Measurements from ENCODE around the gene HACD3.

HACD3 gene, protein sequence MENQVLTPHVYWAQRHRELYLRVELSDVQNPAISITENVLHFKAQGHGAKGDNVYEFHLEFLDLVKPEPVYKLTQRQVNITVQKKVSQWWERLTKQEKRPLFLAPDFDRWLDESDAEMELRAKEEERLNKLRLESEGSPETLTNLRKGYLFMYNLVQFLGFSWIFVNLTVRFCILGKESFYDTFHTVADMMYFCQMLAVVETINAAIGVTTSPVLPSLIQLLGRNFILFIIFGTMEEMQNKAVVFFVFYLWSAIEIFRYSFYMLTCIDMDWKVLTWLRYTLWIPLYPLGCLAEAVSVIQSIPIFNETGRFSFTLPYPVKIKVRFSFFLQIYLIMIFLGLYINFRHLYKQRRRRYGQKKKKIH

DNA sequence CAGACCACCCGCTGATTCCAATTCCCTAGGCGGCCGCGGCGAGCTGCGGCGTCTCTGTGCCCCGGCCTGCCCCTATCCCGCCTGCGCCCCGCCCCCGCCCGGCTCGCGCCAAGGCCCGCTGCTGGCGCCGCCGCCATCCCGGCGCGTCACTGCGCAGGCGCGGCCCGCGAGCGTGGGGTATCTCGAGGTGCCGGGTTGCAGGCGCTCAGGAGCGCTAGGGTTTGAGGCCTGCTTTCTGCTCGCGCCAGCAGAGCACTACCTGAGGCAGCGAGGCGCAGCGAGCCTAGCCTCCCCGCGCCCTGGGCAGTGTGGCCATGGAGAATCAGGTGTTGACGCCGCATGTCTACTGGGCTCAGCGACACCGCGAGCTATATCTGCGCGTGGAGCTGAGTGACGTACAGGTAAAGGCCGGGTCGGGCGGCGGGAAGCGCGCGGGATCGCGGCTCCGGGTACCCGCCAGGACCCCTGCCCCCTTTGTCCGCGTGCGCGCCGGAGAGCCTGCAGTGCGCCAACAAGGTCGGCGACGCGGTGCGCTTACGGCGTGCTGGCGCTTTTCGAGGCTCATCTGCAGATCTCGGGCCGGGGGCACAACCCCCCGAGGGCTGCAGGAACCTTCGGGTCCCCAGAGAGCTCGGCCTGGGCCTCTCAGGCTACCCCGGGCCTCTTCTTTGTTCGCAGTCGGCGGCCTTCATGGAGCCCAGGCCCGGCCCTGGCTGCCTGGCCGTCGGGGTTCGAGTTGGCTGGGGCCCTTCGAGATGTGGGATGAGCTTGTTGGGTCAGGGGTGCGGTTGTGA is at the start of gene HACD3:
TSS of gene HACD3 (plus strand) at position 146 of the 794 bp plus-strand sequence. CDS start at position 315, 169 bp downstream.
- peak; percentile 100 for DNase-seq (ENCODE audit: low spot score)

DNA sequence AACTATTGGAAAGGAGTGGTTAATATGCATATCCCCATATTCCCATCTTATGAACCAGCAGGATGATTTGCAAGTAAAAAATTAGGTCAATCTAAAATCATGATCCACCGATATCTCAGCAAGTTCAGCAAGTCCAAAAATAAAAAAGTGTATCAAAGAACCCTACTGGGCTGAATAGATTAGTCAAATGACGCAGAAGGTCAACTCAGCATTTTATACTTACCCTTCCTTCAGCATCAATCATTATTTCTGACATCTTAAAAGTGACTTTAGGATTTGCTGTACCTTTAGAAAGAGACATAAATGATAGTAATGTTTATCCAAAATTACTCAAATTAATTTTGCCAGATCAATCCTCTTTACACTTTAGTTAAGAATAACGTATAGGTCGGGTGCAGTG is 45.4 kb upstream of the HACD3 start:
- DNase-seq (ENCODE audit: low spot score) = no peak

DNA sequence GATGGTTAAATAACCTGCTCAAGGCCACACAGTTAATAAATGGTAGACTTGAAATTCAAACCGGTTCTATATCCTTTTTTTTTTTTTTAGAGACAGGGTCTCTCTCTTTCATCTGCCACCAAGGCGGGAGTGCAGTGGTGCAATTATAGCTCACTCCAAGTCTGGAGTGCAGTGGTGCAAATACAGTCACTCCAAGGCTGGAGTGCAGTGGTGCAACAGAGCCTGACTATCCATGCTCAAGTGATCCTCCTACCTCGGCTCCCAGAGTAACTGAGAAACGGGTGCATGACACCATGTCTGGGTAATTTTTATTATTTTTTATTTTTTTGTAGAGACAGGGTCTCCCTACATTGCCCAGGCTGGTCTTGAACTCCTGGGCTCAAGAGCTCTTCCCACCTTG is 36.2 kb upstream of the HACD3 start:
- no peak for DNase-seq (ENCODE audit: low spot score)

DNA sequence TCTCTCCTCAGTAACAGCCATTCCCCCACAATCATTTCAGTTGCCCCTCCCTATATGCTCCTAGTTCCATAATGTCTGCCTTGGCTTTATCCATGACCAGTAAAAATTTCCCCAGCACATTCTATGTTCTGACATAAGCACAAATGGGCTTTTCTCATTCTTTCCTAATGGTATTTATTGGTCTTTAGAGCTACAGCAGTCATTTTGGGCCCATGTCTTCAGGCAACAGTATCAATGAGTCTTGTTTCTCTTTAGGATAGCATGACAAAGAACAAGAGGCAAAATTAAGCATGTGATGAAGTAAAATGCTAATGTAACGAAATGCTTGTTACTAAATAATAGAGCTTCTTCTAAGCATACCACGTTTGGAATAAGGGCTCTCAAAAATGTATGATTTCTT is 20.9 kb upstream of the HACD3 start:
- no peak for DNase-seq (ENCODE audit: low spot score)

DNA sequence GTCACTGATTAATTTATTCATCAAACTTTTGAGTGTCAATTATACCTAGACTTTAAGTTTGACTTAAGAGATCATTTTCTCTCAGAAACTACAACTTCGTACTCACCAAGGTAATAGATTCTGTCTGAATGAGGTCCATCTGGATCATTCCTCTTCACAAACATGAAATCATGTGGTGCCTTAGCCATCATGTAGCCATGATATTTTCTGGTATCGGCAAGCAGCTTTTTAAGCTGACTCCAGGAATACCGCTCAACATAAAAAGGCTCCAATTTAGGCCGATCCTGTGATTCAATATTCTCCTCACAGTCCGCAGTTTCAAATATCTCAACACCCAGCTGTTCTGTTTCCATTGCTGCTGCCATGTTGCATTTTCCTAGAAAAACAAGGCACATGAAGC is 18.1 kb upstream of the HACD3 start:
- no peak for DNase-seq (ENCODE audit: low spot score)

DNA sequence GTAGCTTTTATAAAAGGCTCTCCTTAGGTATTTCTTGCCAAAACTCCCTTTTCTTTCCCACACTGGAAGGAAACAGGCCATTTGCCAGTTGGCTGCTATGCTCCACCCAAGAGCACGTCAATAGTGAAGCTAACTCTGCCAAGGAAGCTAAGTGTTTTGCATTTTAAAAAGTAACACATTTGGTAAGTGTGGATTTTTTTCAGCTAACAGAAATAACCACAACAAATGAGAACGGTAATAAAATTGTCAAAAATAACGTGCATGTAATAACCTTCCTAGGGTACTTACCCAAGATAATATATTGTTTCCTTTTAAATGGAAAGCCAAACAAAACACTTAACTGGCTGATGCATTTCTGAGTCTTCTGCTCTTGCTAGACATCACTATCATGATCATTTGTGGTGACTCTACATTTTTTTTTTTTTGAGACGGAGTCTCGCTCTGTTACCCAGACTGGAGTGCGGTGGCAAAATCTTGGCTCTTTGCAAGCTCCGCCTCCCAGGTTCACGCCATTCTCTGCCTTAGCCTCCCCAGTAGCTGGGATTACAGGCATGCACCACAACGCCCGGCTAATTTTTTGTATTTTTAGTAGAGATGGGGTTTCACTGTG is 17.4 kb upstream of the HACD3 start:
- DNase-seq (ENCODE audit: low spot score) = no peak

DNA sequence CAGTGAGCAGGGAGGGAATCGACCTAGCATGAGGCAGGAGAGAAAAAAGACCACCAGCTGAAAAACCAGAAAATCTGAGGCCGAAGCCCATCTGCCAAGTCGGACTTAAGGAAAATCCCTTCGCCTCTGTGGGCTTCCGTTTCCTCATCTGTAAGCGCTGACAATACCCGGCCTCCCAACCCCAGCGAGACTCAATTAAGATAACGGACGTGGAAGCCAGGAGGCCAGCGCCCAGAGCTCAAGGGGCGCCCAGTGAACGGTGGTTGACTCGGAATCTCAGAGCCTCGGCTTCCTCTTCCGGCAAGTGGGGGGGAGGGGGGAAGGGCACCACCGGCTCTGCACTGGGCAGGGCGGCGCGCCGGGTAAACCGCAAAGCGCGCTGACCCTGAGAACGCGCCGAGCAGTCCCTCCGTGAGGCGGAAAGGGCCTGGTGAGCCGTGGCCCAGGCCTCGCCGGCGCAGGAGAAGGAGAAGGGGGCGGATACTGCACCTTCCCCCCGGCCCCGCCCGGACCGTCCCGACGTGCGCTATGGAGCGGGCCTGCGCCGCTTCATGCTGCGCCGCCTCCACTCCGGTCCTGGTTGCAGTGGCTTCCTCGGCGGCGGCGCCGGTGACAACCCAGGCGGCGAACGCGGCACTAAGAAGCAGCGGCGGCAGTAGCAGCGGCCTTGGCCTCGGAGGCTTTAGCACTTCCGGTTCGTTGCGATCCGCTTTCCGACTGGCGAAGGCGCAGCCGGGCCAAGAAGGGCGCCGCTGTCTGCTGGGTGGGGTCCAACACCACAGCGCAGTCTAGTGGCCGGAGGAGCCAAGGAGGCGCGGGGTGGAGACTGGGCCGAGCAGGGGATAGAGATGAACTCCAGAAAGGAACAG is 13.0 kb upstream of the HACD3 start, which contains the start of gene DPP8:
TSS of gene DPP8 (minus strand) at position 693 of the 869 bp plus-strand sequence. CDS start 5,136 bp downstream, outside the sequence.
- peak; percentile 97 for DNase-seq (ENCODE audit: low spot score)

DNA sequence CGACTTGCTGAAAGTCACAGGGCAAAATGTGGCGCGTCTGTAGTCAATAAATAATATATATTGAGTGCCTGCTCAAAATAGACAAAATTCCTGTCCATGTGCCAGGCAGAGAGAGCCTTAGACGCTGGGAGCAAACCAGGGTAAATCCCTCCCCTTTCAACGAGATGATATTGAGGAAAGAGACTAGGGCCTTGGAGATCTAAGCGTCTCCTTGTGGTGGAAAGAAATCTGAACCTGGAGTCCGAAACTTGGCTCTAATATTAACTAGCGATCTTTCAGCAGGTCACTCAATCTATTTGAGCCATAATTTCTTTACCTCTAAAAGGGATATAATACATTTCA is 12.4 kb upstream of the HACD3 start:
- DNase-seq (ENCODE audit: low spot score) = no peak

DNA sequence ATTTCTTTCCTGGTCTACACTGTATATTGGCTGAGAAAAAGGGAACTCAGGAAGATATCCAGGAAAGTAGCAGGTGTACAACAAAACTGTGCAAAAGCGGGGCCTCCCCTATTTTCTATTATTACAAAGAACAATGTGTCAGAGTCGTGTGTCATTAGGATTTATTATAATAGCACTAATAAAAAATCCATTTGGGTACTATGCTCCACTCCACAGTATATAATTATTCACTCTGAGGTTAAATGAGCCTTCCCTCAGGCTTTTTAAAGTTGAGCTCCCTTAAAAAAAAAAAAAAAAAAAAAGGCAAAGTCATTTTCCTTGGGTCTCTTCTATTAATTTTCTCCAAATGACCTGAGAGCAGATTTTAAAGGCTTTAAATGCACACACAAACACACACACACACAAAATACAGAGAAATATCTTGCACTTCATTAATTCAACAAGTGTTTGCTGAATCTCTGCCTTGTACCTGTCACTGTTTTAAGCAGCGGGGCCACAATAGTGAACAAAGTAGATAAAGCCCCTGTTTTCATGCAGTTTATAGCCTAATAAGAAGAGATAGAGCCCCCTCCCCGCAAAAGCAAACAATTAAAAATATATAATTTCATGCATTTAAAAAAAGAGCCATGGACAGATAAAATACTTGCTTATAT is 11.5 kb upstream of the HACD3 start:
- no peak for DNase-seq (ENCODE audit: low spot score)

DNA sequence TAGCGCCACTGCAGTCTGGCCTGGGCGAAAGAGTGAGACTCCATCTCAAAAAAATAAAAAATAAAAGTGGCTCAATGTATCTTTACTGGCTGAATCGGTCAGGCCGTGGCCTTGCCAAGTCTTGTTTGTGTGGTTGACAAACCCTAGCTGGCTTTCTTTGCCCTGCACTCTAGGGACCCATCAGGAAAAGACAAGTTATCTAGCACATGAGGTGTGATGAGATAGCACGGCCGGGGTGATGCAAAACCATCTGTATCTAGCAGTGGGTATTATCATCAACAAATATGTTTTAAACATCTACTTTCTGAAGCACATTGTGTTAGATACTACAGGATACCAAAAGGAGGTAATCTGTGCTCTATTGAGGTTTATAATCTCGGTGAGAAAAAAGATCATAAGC is 8.9 kb upstream of the HACD3 start:
- no peak for DNase-seq (ENCODE audit: low spot score)

DNA sequence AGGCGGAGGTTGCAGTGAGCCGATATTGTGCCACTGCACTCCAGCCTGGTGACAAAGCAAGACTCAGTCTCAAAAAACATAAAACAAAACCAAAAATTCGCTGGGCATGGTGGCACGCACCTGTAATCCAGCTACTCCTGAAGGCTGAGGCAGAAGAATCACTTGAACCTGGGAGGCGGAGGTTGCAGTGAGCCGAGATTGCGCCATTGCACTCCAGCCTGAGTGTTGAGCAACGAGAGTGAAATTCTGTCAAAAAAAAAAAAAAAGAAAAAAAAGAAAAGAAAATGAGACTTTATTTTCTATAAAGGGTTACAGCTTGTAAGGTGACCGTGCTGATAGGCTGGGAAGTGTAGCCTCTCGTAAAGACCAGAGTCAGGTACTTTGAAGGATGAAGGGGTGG is 6.0 kb upstream of the HACD3 start:
- no peak for DNase-seq (ENCODE audit: low spot score)

DNA sequence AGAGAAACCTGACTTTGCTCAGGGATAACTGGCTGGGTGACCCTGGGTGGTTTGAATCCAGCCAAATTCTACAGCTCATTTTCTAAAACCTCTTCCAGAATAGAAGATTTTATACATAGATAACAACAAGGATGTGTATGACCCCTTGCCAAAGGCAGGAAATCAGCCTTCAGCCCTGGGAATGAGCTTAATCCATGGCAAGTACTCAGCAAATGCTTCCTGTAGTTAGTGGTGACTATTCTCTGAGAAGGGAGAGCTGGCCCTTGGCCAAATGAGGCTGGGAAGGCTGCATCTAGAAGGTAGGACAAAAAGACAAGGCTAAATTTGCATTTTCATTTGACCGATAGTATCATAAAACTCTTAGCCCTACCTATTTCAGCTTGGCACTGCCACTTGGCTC is 4.6 kb upstream of the HACD3 start:
- DNase-seq (ENCODE audit: low spot score) = no peak

DNA sequence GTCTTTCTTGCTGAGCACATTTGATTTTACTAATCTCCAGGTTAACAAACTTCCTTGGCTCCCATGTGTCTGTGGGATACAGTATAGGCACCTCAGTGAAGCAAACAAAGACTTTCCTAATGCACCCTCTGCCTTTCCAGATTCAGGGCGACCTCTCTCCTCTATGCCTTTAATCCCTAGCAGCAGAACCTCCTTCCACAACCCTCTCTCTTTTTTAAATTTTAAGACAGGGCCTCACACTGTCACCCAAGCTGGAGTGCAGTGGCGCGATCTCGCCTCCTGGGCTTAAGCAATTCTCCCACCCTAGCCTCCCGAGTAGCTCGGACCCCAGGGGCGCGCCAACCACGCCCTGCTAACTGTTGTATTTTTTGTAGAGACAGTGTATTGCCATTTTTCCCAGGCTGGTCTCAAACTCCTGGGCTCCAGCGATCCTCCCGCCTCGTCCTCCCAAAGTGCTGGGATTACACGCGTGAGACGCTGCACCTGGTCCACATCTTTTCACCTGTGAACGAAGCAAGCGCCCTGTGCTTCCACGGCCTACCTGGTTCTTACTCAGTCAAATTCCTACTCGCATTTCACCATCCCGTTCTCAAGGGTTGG is 1.7 kb upstream of the HACD3 start:
- no peak for DNase-seq (ENCODE audit: low spot score)

DNA sequence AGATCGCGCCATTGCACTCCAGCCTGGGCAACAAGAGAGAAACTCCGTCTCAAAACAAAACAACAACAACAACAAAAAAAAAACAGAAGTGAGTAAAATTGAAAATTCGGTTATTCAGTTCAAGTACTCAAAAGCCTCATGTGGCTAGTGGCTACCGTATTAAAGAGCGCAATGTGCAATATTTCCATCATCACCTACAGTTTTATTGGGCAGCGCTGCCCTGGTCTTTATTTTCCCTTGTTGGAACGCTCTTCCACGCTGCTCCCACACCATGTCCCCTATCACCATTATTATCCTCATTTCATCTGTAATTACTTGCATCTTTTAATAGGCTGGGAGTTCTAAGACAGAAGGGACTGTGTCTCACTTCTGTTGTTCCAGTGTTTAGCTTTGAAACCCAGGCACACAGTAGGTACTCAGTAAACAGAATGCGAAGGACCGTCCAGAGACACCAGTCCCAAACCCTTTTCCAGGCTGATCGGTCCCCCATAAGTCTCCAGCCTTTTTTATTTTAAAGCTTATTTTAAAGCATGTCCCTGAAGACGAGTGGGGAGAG is 423 bp upstream of the HACD3 start:
- no peak for DNase-seq (ENCODE audit: low spot score)

DNA sequence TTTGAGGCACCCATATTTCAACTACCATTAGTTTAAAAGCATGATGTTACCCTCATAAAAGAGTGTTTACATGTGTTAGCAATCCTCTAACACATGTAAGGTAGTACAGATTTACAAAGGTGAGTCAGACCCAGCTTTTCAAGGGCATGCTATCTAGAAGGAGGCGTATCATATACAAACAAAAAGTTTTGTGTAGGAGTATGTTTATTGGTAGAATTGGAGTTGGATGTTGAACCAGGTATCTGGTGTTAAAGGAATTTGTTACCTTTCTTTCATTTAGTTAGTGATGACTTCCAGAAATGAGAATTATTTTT is 2.4 kb downstream of the HACD3 start:
- DNase-seq (ENCODE audit: low spot score) = no peak

DNA sequence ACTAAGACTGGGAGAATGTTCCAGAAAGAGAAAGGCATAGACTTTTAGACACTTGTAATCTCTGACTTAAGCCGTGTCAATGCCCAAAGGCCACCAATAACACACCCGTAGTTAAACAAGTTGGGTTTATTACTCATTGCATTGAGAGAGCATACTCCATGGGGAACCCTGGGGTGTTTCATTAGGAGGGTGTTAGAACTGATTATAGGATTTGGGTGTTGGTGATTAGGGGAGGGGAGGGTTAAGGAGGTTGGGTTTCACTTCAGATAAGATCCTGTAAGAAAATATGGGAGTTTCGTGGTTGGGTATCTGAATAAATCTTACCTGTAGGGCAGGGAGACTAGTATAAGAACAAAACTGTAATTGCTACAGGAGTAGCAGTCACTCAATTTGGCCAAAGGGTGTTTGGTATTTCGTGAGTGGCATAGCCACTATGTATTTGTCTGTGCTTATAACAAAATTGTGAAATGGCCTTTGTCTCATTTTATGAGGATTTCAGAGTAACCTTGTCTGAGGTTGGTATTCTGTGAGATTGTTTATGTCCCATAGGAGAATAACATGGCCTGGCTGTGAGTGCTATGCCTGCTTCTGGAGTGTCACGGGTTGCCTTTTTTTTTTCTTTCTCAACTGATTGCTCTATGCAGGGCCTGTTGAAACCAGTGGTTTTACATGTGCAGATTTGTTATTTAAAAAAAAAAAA is 2.9 kb downstream of the HACD3 start:
- DNase-seq (ENCODE audit: low spot score) = peak; percentile 58

DNA sequence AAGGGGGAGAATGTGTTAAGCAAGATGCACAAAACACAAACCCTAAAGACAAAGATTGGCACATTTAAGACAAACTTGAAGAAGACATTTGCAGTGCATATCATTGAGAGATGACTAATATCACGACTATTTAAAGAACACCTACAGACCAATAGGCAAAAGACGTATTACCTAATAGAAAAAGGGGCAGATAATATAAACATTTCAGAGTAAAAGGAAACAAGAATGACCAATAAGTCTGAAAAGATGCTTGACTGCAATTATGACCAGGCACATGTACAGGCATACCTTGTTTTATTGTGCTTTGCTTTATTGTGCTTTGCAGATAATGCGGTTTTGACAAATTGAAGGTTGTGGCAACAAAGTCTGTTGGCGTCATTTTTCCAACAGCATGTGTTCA is 4.9 kb downstream of the HACD3 start:
- no peak for DNase-seq (ENCODE audit: low spot score)

DNA sequence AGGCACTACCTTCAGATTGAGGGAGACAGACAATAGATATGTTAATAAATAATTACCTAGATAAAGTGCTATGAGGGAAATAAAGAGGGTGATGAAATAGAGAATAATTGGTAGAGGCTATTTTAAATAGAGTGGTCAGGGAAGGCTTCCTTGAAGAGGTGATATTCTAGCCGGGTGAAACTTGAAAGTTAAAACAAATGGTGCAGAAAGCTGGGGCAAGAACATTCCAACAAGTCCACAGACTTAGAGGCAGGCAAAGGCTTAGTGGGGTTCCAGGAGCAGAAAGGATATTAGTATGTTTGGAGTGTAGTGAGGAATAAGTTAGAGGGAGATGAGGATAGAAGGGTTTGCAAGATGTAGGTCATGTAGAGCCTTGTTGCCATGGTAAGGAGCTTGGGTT is 10.1 kb downstream of the HACD3 start:
- no peak for DNase-seq (ENCODE audit: low spot score)

DNA sequence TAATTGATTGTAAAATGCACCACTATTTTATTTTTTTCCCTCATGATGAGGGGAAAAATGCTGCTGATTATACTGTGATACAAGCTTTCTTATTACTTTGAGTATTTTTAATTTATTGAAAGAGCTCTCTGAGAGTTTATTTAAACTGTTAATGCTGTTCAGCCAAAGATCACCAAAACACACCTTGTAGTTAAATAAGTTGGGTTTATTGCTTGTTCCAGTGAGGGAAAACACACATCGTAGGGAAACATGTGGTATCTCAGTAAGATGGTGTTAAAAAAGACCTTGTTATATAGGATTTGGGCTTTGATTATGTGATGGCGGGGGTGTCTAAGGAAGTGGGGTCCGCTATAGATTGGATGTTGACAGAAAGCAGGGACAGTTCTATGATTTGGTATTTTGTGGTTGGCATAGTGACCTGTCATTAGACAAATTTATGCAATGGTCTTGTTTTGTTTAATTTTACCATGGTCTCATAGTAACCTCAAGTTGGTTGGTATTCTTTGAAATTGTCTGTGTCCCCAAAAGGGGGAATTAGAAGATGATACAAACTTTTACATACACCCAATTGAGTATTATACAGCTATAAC is 11.1 kb downstream of the HACD3 start:
- DNase-seq (ENCODE audit: low spot score) = no peak

DNA sequence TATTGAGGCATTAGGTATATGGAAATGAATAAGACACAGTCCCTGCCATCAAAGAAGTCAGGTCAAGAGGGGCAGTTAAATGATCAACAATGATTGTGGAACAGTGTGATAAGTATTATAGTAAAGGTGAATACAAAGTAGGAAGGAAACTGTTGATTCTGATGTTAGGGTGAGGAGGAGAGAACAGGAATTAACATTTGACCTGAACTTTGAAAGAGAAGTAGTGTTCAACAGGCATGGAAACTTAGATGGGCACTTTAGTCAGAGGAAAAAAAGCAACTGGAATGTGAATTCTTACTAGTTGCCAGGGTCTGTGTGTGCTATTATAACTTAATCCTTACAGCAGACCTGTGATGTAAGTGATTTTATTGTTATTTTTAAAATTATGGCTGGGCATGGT is 17.6 kb downstream of the HACD3 start:
- DNase-seq (ENCODE audit: low spot score) = no peak

Measured in D341Med (cell line).